NCI-H774 (cell line): ENCODE measurements around the gene ENG.

Experiments
- DNase-seq: peaks from one replicate; lab custom pipeline; 2025; lab: John Stamatoyannopoulos, UW

ENG gene

DNA sequence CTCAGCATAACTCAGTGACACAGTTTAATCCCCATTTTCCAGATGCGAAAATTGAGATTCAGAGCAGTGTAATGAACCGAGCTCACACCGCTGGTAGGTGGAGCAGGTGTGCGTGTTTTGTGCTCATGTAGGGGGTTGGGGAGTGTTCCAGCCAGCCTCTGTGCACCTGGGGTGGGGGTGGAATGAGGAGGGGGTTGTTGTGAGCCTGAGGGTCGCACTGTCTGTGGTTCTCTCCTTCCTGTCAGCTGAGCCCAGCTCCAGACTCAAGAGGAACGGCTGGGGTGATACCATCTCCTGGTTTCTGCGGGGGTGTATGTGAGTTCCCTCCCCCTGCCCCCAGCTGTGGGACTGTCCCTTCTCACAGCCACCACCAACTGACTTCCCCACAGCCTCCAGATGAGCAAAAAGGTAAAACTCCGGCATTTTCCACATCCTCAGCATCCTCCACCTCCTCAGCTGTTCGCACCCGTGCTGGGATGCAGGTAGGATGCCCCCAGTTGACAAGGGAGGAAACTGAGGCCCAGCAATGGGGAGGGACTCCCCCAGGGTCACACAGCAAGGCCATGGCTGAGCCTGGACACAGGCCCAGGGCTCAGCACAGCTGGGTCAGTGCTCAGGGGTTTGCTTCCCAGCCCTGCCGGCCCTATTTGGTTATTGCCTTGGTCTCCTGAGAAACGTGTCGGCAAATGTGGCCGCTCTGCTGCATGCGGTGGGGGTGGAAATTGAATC lies 78.1 kb downstream of the ENG start:
- DNase-seq = no peak

DNA sequence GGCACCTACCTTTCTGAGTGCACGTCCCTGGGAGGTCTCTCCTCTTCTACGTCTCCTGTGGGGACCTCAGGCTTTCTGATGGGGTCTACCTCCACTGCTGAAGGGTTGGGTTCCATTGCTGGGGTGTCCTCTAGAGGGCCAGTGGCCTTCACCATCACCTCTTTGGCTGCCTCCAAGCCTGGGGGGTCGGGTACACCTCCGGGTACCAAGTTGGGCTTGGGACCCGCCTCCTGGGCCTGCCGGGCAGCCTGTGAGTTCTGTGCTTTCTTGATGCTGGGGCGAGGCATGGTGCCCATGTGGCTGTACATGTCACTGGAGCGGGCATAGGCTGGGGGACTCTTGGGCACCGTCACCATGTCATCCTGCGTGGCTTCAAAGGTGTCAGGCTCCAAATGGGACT lies 80.5 kb downstream of the ENG start:
- DNase-seq = no peak

DNA sequence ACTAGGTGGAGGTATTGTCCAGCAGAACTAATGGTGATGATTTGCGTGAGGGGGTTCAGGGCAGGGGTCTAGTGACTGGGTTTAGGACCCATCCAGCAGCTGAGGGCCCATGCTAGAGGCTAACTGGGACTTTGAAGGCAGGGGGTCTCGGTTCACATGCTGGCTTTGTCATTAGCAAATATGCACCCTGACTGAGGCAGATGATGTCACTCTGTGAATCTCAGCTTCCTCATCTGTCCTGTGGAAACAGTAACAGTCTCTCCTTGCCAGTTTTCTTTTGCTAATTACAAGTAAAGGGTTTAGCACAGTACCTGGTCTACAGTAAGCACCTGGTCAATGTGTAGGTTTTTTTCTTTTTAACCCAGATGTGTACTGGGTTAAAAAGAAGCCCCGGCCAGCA lies 81.2 kb downstream of the ENG start:
- no peak for DNase-seq

DNA sequence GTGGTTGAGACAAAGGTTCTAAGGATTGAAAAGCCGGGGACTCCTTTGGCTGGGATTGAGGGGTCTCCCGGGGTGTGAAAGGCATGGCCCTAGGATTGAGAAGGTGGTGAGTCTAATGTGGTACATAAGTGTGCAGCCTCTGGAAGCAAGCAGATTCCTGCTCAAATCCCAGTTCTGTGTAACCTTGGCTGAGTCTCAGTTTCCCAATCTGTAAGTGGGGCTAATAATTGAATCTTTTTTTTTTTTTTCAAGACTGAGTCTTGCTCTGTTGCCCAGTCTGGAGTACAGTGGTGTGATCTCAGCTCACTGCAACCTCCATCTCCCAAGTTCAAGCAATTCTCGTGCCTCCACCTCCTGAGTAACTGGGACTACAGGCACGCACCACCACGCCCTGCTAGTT lies 81.9 kb downstream of the ENG start:
- no peak for DNase-seq

DNA sequence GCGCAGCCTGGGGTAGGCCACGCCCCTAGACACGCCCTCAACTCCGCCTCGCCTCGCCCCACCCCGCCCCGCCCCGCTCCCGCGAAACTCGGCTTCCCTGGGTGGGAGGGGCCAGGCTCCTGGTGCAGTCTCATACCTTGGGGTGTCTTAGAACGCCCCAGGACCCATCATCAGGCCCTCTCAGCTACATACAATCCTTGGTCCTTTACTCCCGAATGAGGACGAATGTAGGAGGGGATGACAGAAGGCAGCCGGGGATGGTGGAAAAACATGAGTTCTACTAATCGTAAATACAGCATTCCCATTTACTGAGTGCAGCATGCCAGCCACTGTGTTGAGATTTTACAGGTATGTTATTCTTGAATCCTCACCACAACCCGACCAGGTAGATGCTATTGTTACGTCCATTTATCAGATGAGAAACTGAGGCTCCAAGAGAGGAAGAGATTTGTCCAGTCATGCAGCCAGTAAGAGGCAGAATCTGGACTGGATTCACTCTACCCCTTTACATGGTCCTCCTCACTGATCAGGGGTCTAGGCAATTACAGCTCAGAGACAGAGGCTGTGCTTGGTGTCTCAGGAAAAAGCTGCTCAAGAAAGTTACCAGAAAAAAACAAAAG lies 82.8 kb downstream of the ENG start:
- no peak for DNase-seq

DNA sequence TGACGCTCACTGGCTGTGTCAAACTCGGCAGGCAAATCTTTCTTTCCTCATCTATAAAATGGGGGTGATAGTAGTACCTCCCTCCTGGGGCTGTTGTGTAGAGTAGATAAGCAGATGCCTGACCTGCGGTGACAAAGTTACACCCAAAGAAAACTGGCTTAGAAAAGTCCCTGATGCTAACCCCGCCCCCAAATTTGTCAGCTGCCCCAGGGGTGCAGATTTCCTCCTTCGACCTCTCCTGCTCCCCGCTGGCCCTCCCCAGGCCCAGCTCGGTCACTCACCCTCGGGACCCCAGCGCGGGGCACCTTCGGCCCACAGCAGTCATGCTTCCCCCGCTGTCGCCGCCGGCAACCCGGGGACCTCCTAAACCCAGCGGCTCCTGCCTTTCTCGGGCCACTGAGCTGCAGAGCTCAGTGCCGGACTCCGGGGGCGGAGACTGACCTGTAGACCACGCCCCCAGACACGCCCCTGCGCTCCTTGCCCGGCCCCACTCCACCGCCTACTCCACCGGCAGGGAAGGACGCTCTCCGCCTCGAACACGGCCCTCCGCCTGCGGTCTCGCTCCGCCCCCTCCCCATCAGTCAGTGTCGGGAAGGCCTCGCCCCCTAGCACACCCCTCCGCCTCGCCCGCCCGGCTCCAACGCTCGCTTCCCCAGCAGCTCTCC lies 83.4 kb downstream of the ENG start:
- peak; percentile 99 for DNase-seq

DNA sequence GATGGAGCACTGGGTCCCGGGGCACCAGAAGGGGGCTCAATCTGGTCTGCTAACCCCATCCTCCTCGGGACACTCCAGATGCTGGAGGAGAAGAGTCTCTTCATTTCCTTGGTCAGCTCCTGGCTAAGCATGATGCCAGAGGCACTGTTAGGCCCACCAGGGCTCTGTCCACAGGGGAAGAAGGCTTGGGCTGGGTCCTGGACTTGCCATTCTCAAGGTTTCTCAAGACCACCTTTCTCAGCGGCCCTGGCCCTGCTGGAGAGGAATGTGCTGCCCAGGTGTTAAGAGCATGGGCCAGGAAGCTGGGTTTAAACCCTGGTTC lies 83.9 kb downstream of the ENG start:
- no peak for DNase-seq

DNA sequence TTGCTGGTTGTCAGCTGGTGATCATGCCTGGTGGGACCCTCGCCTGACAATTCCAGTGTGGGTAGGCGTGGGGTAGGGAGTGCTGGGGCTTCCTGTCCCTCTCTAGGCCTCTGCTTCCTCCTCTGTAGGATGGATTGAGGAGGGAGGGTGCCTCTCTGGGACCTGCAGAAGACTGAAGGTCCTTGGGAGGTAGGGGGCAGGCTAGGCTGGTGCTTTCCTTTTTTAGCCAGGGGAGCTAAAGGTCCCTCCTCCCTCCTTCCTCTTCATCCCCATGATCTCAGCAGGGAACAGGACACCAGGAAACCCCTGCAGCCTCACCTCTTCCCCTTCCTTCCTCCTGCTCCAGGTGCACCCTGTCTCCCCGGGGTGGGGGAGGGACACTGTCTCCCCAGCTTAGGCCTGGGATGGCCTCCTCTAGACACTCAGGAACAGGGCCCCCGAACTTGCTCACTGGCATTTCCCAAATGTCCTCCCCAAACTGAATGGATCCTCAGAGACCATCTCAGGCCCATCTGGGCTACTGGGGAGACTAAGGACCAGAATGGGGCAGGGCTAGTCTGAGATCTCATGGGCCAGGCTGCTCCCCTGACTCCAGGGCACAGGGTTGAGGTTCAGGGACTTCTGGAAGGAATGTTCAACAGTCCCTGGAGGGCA lies 84.4 kb downstream of the ENG start:
- DNase-seq = no peak

DNA sequence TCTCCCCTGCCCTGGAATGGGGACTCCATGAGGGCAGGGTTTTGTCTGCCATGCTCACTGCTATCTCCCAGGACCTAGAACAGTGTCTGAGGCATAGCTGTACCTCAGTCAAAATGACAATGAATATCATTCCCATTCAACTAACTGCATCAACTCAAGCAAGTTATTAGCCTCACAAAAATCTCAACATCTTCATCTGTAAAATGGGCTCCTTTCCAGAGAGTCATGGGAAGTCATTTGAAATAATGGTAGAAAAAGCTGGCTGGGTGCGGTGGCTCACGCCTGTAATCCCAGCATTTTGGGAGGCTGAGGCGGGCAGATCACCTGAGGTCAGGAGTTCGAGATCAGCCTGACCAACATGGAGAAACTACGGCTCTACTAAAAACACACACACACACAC lies 85.4 kb downstream of the ENG start:
- DNase-seq = no peak

DNA sequence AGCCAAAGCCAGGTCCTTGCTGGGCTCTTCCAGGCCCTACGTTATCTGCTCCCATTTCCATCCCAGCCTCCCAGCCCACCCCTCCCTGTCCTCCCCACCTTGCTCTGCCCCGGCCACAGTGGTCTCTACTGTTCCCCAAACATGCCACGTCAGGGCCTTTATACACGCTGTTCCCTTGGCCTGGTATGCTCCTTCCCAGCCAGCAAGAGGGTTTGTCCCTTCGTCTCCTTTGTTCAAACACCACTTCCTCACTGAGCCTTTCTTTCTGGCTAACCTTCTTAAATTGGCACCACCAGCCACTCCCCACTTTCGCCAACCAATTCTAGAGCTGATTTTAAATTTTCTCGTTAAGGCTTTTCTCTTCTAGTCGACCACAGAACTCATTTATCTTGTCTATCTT lies 85.8 kb downstream of the ENG start:
- no peak for DNase-seq

DNA sequence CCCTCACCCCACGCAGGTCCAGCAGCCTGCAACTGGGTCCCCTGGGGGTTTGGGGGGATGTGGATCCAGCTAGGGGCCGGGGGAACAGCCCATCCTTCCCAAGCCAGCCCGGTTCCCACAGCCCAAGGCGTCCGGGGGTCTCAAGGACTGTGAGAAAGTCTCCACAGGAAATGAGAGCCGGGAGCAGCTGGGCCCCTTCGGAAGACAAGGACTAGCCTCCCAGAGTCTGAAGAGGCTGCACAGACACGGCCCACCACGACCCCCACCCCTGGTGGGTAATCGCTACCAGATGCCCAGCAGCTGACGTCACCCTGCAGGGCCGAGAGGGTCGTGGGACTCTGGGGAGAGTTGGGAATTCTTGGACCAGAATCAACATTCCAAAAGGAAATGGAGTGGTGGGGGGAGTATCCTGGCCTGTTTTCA lies 86.5 kb downstream of the ENG start:
- no peak for DNase-seq

DNA sequence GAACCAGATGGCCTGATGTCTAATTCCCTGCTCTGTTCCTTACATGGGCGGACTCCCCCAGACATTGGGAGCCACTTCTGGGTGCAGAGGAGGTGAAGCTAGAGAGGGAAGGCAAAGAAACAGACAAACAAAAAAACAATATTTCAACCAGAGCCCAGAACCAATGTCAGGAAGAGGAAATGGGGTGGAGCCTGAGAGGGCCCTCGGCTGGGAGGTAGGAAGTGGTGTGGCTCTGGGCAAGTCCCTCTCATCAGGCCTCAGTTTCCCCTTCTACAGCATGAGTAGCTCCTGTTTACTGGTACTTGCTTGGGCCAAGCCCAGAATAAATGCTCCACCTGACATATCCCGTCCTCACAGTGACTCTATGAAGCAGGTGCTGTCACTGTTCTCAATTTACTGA lies 87.0 kb downstream of the ENG start:
- DNase-seq = no peak

DNA sequence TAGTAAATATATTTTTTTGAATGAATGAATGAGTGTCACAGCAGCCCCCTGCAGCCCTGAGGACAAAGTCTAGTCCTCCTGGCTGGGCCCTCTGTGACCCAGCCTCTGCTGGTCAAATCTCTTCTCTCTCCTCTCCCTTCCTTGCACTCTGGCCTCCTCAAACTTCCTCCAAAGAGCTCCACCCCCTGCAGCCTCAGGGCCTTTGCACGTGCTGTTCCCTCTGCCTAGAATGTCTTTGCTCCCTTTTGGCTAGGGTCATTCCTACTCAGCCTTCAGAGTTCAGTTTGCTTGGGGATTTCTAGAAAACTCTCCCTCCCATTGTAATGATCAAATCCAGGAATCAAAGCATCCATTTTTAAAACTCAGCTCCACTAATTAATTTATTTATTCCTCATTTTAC lies 89.0 kb downstream of the ENG start:
- DNase-seq = no peak
